ENCODE data around the gene NT5DC2. TPM values are rescaled to one million over a fixed set of nuclear protein-coding genes. Genes with fewer than 3 reads are reported as not detected.

NT5DC2 gene
- total RNA-seq, 4 donors from 2014 or later, result 5.1 to 17.3 (median 14.7) TPM

DNA sequence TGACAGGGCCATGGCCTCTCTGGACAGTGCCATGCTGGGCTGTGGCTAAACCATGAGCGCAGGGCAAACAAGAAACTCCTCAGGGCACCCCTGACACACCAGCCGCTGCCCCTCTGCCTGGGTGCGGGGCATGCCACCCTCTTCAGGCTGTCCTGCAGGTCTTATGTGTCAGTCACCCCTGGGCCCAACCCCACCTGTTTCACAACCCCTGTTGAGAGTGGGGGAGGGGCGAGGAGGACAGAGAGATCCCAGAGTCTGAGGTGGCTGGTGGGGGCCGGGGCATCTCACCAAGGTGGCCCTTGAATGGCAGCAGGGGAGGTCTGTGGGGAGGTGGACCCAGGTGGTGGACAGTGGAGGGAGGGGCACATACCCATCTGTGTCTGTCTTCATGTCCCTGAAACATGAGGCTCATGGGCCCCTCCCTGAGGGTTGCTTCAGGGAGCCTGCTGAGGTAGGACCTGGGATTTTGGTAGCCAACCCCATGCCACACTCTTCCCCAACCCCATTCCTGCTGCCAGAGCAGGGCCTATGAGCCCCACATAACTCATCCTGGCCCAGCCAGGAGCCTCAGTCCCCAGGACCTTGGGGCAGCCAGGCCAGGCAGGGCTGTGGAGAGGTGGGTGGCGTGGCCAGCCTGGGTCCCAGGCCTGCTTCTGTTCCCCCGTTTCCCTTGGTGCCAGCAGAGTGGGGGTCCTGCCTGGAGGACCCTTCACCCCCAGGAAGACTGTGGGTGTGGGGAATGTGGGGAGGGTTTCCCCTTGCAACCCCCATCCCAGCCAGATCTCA is 40.2 kb downstream of the NT5DC2 start:
- Histone ChIP-seq H3K36me3 (peaks cover 0 to 50% (median 0%) of the 10 kb centered on the region in 3 donors), H3K4me3 (no peak overlapping the region), H3K9me3 (no peaks in the 10 kb centered on the region), H3K27me3 (no peaks in the 10 kb centered on the region), H3K4me1 (peaks cover 0 to 6% (median 2%) of the 10 kb centered on the region in 4 donors), H3K27ac (no peak overlapping the region)
- DNase-seq, result no peak
- TF ChIP-seq POLR2A (IDR thresholded peaks at IDR 0.05) (no peak), CTCF (IDR thresholded peaks at IDR 0.05) (no peak)

- H3K4me1 ChIP-seq, result peaks cover 0 to 4% (median 0%) of the 10 kb centered on the region in 4 donors
- H3K27me3 ChIP-seq, result no peaks in the 10 kb centered on the region
- no peak for DNase-seq
- TF ChIP-seq POLR2A (IDR thresholded peaks at IDR 0.05) (no peak), CTCF (IDR thresholded peaks at IDR 0.05) (no peak)
- H3K36me3 ChIP-seq, result peaks cover 0 to 64% (median 0%) of the 10 kb centered on the region in 3 donors
- H3K4me3 ChIP-seq, result no peak overlapping the region
- no peak overlapping the region for H3K27ac ChIP-seq
- H3K9me3 ChIP-seq, result no peaks in the 10 kb centered on the region
Observed at GRCh38 chr3:52492059-52492458, 41.6 kb downstream of the NT5DC2 start.

DNA sequence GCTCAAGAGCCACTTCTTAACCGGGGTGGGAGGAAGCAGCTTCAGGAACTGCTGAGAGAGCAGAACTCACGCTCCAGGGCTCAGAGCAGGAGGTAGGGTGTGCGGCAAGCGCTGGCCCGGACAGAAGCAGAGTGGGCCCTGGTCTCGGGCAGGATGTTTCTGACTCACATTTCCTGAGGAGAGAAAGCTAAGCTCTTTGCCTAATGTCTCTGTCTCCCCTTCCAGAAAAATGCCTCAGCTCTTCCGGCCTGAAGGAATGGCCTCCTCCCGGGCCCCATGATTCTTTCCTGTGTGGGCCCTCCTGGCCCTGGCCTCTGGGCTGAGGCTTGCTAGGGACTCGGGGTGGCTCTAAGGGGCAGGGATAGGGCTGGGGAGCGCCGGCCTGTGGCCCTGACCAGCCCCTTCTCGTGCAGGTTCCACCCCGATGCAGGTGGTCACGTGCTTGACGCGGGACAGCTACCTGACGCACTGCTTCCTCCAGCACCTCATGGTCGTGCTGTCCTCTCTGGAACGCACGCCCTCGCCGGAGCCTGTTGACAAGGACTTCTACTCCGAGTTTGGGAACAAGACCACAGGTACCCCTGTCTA is 42.6 kb downstream of the NT5DC2 start:
- peaks cover 0 to 70% (median 0%) of the 10 kb centered on the region in 3 donors for H3K36me3 ChIP-seq
- H3K27me3 ChIP-seq, result no peaks in the 10 kb centered on the region
- H3K27ac ChIP-seq, result peak overlapping the region in 2 of 4 donors; percentile 55 to 64
- no peaks in the 10 kb centered on the region for H3K9me3 ChIP-seq
- no peak overlapping the region for H3K4me3 ChIP-seq
- H3K4me1 ChIP-seq, result peaks cover 0 to 4% (median 0%) of the 10 kb centered on the region in 4 donors
- DNase-seq, result no peak
- TF ChIP-seq POLR2A (IDR thresholded peaks at IDR 0.05), result no peak

GRCh38 chr3:52490035-52490938 is 43.4 kb downstream of the NT5DC2 start:
- DNase-seq, result no peak
- Histone ChIP-seq H3K9me3 (no peaks in the 10 kb centered on the region), H3K27me3 (no peaks in the 10 kb centered on the region), H3K4me1 (peaks cover 0 to 4% (median 0%) of the 10 kb centered on the region in 4 donors), H3K4me3 (no peak overlapping the region), H3K36me3 (peaks cover 0 to 77% (median 0%) of the 10 kb centered on the region in 3 donors), H3K27ac (peak overlapping the region in 3 of 4 donors; percentile 25 to 64 (median 55))
- no peak for TF ChIP-seq CTCF (IDR thresholded peaks at IDR 0.05)
- TF ChIP-seq POLR2A (IDR thresholded peaks at IDR 0.05), result no peak

DNA sequence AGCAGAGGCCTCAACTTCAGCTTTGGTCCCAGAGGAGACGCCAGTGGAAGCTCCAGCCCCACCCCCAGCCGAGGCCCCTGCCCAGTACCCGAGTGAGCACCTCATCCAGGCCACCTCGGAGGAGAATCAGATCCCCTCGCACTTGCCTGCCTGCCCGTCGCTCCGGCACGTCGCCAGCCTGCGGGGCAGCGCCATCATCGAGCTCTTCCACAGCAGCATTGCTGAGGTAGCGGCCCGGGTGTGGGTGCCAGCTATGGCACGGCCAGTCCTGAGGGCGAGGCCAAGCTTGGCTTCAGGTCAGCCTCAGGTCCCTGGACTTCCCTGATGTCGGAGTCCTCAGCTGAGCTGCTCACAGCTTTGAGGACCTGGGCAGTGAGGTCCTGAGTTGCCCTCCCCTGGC is 44.2 kb downstream of the NT5DC2 start:
- peaks cover 0 to 4% (median 0%) of the 10 kb centered on the region in 4 donors for H3K4me1 ChIP-seq
- H3K4me3 ChIP-seq, result no peak overlapping the region
- no peaks in the 10 kb centered on the region for H3K27me3 ChIP-seq
- no peaks in the 10 kb centered on the region for H3K9me3 ChIP-seq
- no peak overlapping the region for H3K27ac ChIP-seq
- DNase-seq, result no peak
- H3K36me3 ChIP-seq, result peaks cover 0 to 81% (median 0%) of the 10 kb centered on the region in 3 donors
- TF ChIP-seq POLR2A (IDR thresholded peaks at IDR 0.05), result no peak
- TF ChIP-seq CTCF (IDR thresholded peaks at IDR 0.05), result no peak
